HepG2 (cell line): ENCODE data around the gene KDELR3. TPM values are rescaled to one million over a fixed set of nuclear protein-coding genes. Genes with fewer than 3 reads are reported as not detected.

Source experiments
- ATAC-seq: fragments of 200-7000 bp; cut with Tn5 transposase; 3 replicates; pipeline ENCODE4 v1.9.1; 2020; ENCODE audit warnings: mild to moderate bottlenecking, moderate library complexity
- BruUV-seq: library from RNA; stranded (reverse); fragments of 400-500 nt; replicated peaks from 2 replicates; lab custom pipeline; 2021; lab: Mats Ljungman, UMichigan
- CTCF ChIA-PET: fragments of 300-600 bp; formaldehyde crosslinking; extraction: SDS; loops from one replicate; lab custom pipeline; 2021; ENCODE audit warnings: low total read pairs, inconsistent platforms, low intra/inter-chr PET ratio; lab: Yijun Ruan, JAX
- POLR2A ChIA-PET: fragments of 350-600 bp; sonication (Branson Sonifier 250); formaldehyde crosslinking; loops from one replicate; lab custom pipeline; 2020; ENCODE audit warnings: antibody characterized with exemption, inconsistent platforms; lab: Yijun Ruan, JAX
- DNase-seq: peaks from one replicate; pipeline ENCODE4 v3.0.0-alpha.2; 2015; ENCODE audit warnings: low spot score
- FAIRE-seq: peaks from 3 replicates; lab custom pipeline; 2011; peaks lifted over from hg19 to GRCh38; lab: Jason Lieb, UNC
- H2AFZ ChIP-seq: one replicate; pipeline ENCODE4 v1.6.1; 2011; ENCODE audit warnings: low read length, inconsistent platforms
- H3K27ac ChIP-seq: fragments of 300-600 bp; 3 replicates; pipeline ENCODE4 v1.8.0; 2011; ENCODE audit warnings: mixed run types, mild to moderate bottlenecking, mixed read lengths, low read length, inconsistent platforms; ENCODE audit not compliant: insufficient read depth; ENCODE audit errors: extremely low read length
- H3K27me3 ChIP-seq, 2 experiments: fragments of 200-600 bp in 1 of 2; 2 replicates in 1 of 2; 3 replicates in 1 of 2; pipeline versions ENCODE4 v1.6.0 to v1.8.0; 2011; ENCODE audit warnings: low read length in 2 of 2, mild to moderate bottlenecking in 2 of 2, moderate library complexity in 2 of 2, inconsistent platforms in 1 of 2; ENCODE audit not compliant: insufficient read depth in 2 of 2, control insufficient read depth in 1 of 2
- H3K36me3 ChIP-seq, 2 experiments: fragments of 200-600 bp in 1 of 2; replicated peaks in 1 of 2; 2 replicates in 1 of 2; 3 replicates in 1 of 2; pipeline versions ENCODE4 v1.5.1 to v1.8.0; 2011; ENCODE audit warnings: low read length in 2 of 2, inconsistent platforms in 1 of 2; ENCODE audit not compliant: insufficient read depth in 2 of 2, control insufficient read depth in 1 of 2
- H3K4me1 ChIP-seq: 2 replicates; pipeline ENCODE4 v1.5.1; 2012; ENCODE audit warnings: low read length, inconsistent platforms; ENCODE audit not compliant: insufficient read depth
- H3K4me2 ChIP-seq: 2 replicates; pipeline ENCODE4 v1.6.0; 2011; ENCODE audit warnings: low read depth, low read length, inconsistent platforms
- H3K4me3 ChIP-seq, 3 experiments: fragments of 200-600 bp in 1 of 3; sonication (generic), shearing (Covaris generic) in 1 of 3; replicated peaks in 1 of 3; 2 replicates each; pipeline ENCODE4 v1.5.1; 2011 to 2016; ENCODE audit warnings: low read length in 3 of 3, inconsistent platforms in 2 of 3, low read depth in 2 of 3, mild to moderate bottlenecking in 2 of 3, control low read depth in 1 of 3, mixed read lengths in 1 of 3; ENCODE audit not compliant: insufficient read depth in 1 of 3
- H3K79me2 ChIP-seq: one replicate; pipeline ENCODE4 v1.6.1; 2011; ENCODE audit warnings: low read length, inconsistent platforms; ENCODE audit not compliant: insufficient read depth
- H3K9ac ChIP-seq: 2 replicates; pipeline ENCODE4 v1.6.0; 2011; ENCODE audit warnings: mild to moderate bottlenecking, low read depth, low read length, inconsistent platforms; ENCODE audit not compliant: insufficient read depth
- H3K9me3 ChIP-seq: 2 replicates; pipeline ENCODE4 v1.5.1; 2012; ENCODE audit warnings: mild to moderate bottlenecking, low read length
- H4K20me1 ChIP-seq: 2 replicates; pipeline ENCODE4 v1.6.0; 2011; ENCODE audit warnings: inconsistent platforms, mild to moderate bottlenecking, low read length, moderate library complexity; ENCODE audit not compliant: insufficient read depth
- HDAC2 ChIP-seq: sonication (generic); formaldehyde crosslinking; IDR thresholded peaks from 2 replicates; pipeline ENCODE4 v1.4.0; 2020; ENCODE audit warnings: missing genetic modification reagents
- HINFP ChIP-seq: sonication (generic); formaldehyde crosslinking; IDR thresholded peaks from 2 replicates; pipeline ENCODE4 v1.4.0; 2020; ENCODE audit warnings: low read depth, mild to moderate bottlenecking, missing genetic modification reagents
- MED13 ChIP-seq: sonication (generic); formaldehyde crosslinking; IDR thresholded peaks from 2 replicates; pipeline ENCODE4 v1.5.0; 2020; ENCODE audit warnings: missing genetic modification reagents
- MED8 ChIP-seq: sonication (generic); formaldehyde crosslinking; IDR thresholded peaks from 2 replicates; pipeline ENCODE4 v1.8.1; 2023; ENCODE audit warnings: mild to moderate bottlenecking, missing genetic modification reagents; ENCODE audit not compliant: insufficient replicate concordance
- SAP130 ChIP-seq: IDR thresholded peaks from 2 replicates; pipeline ENCODE4 v1.6.1; 2016; ENCODE audit warnings: low read depth
- TMF1 ChIP-seq: sonication (generic); formaldehyde crosslinking; IDR thresholded peaks from 2 replicates; pipeline ENCODE4 v1.8.1; 2022; ENCODE audit warnings: low read depth, missing genetic modification reagents
- ZC3H4 ChIP-seq: sonication (generic); formaldehyde crosslinking; IDR thresholded peaks from 2 replicates; pipeline ENCODE4 v1.4.0; 2020; ENCODE audit warnings: missing genetic modification reagents, borderline replicate concordance
- ZFP36 ChIP-seq: fragments of 150-350 bp; IDR thresholded peaks from 2 replicates; pipeline ENCODE4 v1.6.1; 2018; ENCODE audit warnings: borderline replicate concordance, low read length, low read depth; ENCODE audit not compliant: partially characterized antibody
- ZNF20 ChIP-seq: sonication (generic); formaldehyde crosslinking; IDR thresholded peaks from 2 replicates; pipeline ENCODE4 v1.4.0; 2020; ENCODE audit warnings: mild to moderate bottlenecking, moderate library complexity, missing genetic modification reagents
- ZNF382 ChIP-seq: sonication (generic); formaldehyde crosslinking; IDR thresholded peaks from 2 replicates; pipeline ENCODE4 v1.5.0; 2020; ENCODE audit warnings: missing genetic modification reagents, mild to moderate bottlenecking, borderline replicate concordance
- ZSCAN29 ChIP-seq: sonication (generic); formaldehyde crosslinking; conservative IDR thresholded peaks from 2 replicates; pipeline ENCODE4 v1.4.0; 2020; ENCODE audit warnings: mild to moderate bottlenecking, missing genetic modification reagents
- WGBS: methylation state at CpG from one replicate; pipeline ENCODE4 v1.1.6; 2017; ENCODE audit warnings: low lambda C conversion rate; 5-methylcytosine and 5-hydroxymethylcytosine counted together
- in situ Hi-C: cut with HindIII; loops from 2 replicates; pipeline ENCODE4 v1.10.0; 2017; ENCODE audit warnings: low pct_unique_long_range_greater_than_20kb; ENCODE audit not compliant: extremely low pct_ligation_motif_present
- intact Hi-C: fragments of 100-400 bp; cut with micrococcal nuclease; formaldehyde crosslinking; loops from one replicate; pipeline ENCODE4 v1.10.0; 2022; ENCODE audit not compliant: unreplicated experiment
- polyA plus RNA-seq, 8 experiments: library from polyadenylated mRNA; depleted of rRNA in 3 of 8; stranded (reverse) in 7 of 8; unstranded in 1 of 8; fragments of >200 nt; fragmentation: Illumina TruSeq in 4 of 8; extraction: Trizol in 4 of 8; gene quantifications; 2 replicates each; pipeline versions ENCODE4 v1.2.1 to v1.2.3, GENCODE V29; 2011 to 2016; ENCODE audit warnings: low read depth in 4 of 8, missing spikeins in 1 of 8, mixed read lengths in 1 of 8; ENCODE audit not compliant: insufficient read depth in 1 of 8
- total RNA-seq, 5 experiments: library from RNA; depleted of rRNA; stranded (reverse); fragments of >200 nt; fragmentation: Illumina TruSeq; extraction: Trizol; gene quantifications; 2 replicates each; pipeline ENCODE4 v1.2.3, GENCODE V29; 2016; ENCODE audit warnings: low read depth in 1 of 5
- TF ChIP-seq, protein P1 (sequence below): sonication (generic); formaldehyde crosslinking; IDR thresholded peaks from 2 replicates; pipeline ENCODE4 v1.4.0; 2020; ENCODE audit warnings: mild to moderate bottlenecking, missing genetic modification reagents
- TF ChIP-seq, protein P2 (sequence below): sonication (generic); formaldehyde crosslinking; conservative IDR thresholded peaks from 2 replicates; pipeline ENCODE4 v1.4.0; 2020; ENCODE audit warnings: missing genetic modification reagents
- TF ChIP-seq, protein P3 (sequence below): sonication (generic); formaldehyde crosslinking; IDR thresholded peaks from 2 replicates; pipeline ENCODE4 v1.5.1; 2020; ENCODE audit warnings: mild to moderate bottlenecking, missing genetic modification reagents, moderate library complexity
- TF ChIP-seq, protein P4 (sequence below): sonication (generic); formaldehyde crosslinking; IDR thresholded peaks from 2 replicates; pipeline ENCODE4 v1.8.1; 2023; ENCODE audit warnings: missing genetic modification reagents, inconsistent platforms, borderline replicate concordance

The KDELR3 gene
- total and polyA plus RNA-seq, 2 of the 13 experiments (the other 11 are each of a cell fraction or from before 2014, with no cell fraction given), result 24.2 to 65.7 TPM

DNA sequence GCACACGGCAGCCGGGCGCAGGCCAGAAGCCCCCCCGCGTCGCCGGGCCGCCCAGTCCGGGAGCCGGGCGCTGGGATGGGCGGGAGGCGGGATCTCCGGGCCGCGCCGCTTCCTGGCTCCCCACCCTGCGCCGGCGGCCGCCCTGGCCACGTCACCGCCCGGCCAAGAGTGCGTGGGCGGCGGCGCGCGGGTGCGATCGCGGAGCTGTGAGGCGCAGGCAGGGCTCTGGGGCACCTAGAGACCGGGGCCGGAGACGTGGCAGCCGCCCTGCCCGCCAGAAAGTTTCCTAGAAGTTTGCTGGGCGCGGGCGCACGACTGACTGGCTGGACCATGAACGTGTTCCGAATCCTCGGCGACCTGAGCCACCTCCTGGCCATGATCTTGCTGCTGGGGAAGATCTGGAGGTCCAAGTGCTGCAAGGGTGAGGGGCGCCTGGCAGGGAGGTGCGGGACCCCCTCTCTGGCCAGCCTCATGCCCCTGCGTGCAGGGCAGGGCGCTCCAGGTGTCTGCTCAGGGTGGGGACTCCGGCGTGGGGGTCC is at the start of gene KDELR3 (continued):
- TF ChIP-seq TMF1 (CRISPR knock-in tag) (no peak), ZFP36 (no peak), ZNF20 (CRISPR knock-in tag) (no peak), HINFP (CRISPR knock-in tag) (no peak)
- TF ChIP-seq, protein P1, sequence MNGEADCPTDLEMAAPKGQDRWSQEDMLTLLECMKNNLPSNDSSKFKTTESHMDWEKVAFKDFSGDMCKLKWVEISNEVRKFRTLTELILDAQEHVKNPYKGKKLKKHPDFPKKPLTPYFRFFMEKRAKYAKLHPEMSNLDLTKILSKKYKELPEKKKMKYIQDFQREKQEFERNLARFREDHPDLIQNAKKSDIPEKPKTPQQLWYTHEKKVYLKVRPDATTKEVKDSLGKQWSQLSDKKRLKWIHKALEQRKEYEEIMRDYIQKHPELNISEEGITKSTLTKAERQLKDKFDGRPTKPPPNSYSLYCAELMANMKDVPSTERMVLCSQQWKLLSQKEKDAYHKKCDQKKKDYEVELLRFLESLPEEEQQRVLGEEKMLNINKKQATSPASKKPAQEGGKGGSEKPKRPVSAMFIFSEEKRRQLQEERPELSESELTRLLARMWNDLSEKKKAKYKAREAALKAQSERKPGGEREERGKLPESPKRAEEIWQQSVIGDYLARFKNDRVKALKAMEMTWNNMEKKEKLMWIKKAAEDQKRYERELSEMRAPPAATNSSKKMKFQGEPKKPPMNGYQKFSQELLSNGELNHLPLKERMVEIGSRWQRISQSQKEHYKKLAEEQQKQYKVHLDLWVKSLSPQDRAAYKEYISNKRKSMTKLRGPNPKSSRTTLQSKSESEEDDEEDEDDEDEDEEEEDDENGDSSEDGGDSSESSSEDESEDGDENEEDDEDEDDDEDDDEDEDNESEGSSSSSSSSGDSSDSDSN (CRISPR knock-in tag), result peak; percentile 32; the same call in 1 of the 2 replicates
- TF ChIP-seq, protein P2, sequence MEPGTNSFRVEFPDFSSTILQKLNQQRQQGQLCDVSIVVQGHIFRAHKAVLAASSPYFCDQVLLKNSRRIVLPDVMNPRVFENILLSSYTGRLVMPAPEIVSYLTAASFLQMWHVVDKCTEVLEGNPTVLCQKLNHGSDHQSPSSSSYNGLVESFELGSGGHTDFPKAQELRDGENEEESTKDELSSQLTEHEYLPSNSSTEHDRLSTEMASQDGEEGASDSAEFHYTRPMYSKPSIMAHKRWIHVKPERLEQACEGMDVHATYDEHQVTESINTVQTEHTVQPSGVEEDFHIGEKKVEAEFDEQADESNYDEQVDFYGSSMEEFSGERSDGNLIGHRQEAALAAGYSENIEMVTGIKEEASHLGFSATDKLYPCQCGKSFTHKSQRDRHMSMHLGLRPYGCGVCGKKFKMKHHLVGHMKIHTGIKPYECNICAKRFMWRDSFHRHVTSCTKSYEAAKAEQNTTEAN, result no peak

- 42% methylated on average over 13 of the region's 14 CpGs for WGBS
- BruUV-seq, result no TSS peak
- Histone ChIP-seq H2AFZ (no peak overlapping the region), H3K36me3 (no peaks in the 10 kb centered on the region), H3K79me2 (no peaks in the 10 kb centered on the region), H4K20me1 (no peaks in the 10 kb centered on the region), H3K27ac (no peak overlapping the region), H3K4me3 (no peak overlapping the region), H3K4me2 (no peak overlapping the region), H3K9me3 (no peaks in the 10 kb centered on the region), H3K27me3 (peaks cover 0 to 11% of the 10 kb centered on the region in 2 experiments; a peak in 2 of 5 replicates), H3K9ac (no peak overlapping the region), H3K4me1 (peaks cover 35% of the 10 kb centered on the region)
- intact Hi-C loops, result no loop called here
- ChIA-PET POLR2A (interaction anchor here (0.7 kb wide), 1 partner anchor 28 kb away, joined by 3 read pairs; no protein-coding TSS in a partner anchor), CTCF (no interaction called here)
- FAIRE-seq (no peak), ATAC-seq (no peak), DNase-seq (no peak)
- in situ Hi-C loops, result no loop called here
- TF ChIP-seq ZNF382 (CRISPR knock-in tag), result no peak
- no peak for TF ChIP-seq ZSCAN29
- TF ChIP-seq MED13 (CRISPR knock-in tag), result no peak
- no peak for TF ChIP-seq ZC3H4 (CRISPR knock-in tag)
- no peak for TF ChIP-seq MED8 (CRISPR knock-in tag)
- TF ChIP-seq SAP130 (CRISPR knock-in tag), result no peak
- TF ChIP-seq HDAC2, result no peak
- TF ChIP-seq, protein P3, sequence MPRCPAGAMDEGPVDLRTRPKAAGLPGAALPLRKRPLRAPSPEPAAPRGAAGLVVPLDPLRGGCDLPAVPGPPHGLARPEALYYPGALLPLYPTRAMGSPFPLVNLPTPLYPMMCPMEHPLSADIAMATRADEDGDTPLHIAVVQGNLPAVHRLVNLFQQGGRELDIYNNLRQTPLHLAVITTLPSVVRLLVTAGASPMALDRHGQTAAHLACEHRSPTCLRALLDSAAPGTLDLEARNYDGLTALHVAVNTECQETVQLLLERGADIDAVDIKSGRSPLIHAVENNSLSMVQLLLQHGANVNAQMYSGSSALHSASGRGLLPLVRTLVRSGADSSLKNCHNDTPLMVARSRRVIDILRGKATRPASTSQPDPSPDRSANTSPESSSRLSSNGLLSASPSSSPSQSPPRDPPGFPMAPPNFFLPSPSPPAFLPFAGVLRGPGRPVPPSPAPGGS (CRISPR knock-in tag), result no peak
- TF ChIP-seq, protein P4, sequence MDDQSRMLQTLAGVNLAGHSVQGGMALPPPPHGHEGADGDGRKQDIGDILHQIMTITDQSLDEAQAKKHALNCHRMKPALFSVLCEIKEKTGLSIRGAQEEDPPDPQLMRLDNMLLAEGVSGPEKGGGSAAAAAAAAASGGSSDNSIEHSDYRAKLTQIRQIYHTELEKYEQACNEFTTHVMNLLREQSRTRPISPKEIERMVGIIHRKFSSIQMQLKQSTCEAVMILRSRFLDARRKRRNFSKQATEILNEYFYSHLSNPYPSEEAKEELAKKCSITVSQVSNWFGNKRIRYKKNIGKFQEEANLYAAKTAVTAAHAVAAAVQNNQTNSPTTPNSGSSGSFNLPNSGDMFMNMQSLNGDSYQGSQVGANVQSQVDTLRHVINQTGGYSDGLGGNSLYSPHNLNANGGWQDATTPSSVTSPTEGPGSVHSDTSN, result no peak
Observed at GRCh38 chr22:38418589-38418988, 49.3 kb upstream of the KDELR3 start.
